HEK293 (cell line): ENCODE results near the gene ELL.

Experiments
- CTCF ChIP-seq: fragments of 450-650 bp; formaldehyde crosslinking; IDR thresholded peaks from 2 replicates; pipeline ENCODE4 v1.5.1; 2016; ENCODE audit warnings: missing biosample characterization, missing genetic modification characterization
- YY1 ChIP-seq: fragments of 450-650 bp; formaldehyde crosslinking; IDR thresholded peaks from 2 replicates; pipeline ENCODE4 v1.5.1; 2018; ENCODE audit warnings: missing biosample characterization, missing genetic modification characterization
- ZNF776 ChIP-seq: fragments of 450-650 bp; formaldehyde crosslinking; IDR thresholded peaks from 2 replicates; pipeline ENCODE4 v1.5.0; 2017; ENCODE audit warnings: missing biosample characterization, missing genetic modification characterization, borderline replicate concordance
- TF ChIP-seq, protein P1 (sequence below): fragments of 450-650 bp; IDR thresholded peaks from 2 replicates; pipeline ENCODE4 v1.5.1; 2018; ENCODE audit warnings: missing biosample characterization, missing genetic modification characterization
- TF ChIP-seq, protein P2 (sequence below): fragments of 450-650 bp; formaldehyde crosslinking; IDR thresholded peaks from 2 replicates; pipeline ENCODE4 v1.5.1; 2016; ENCODE audit warnings: missing biosample characterization, missing genetic modification characterization

DNA sequence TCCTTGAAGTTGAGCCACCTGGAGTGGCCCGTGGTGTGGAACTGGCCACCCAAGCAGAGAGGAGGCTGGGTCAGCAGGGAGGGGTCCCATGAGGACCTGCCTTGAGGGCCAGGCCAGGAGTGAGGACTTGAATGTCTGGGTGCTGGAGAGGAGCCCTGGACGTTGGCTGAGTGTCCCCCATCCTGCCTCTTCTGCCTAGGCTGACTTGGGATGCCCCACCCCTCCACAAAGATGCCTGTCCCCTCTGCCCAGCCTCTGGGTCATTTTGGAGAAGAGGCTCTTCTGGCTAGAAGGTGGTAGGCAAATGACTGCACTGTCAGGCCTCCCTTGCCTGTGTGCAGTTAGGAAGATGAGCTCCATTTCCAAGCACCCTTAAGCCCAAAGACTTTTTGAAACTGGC is 100.9 kb downstream of the ELL start:
- TF ChIP-seq CTCF (tag by site-specific recombination) (no peak), YY1 (tag by site-specific recombination) (no peak), ZNF776 (tag by site-specific recombination) (no peak)
- TF ChIP-seq, protein P1, sequence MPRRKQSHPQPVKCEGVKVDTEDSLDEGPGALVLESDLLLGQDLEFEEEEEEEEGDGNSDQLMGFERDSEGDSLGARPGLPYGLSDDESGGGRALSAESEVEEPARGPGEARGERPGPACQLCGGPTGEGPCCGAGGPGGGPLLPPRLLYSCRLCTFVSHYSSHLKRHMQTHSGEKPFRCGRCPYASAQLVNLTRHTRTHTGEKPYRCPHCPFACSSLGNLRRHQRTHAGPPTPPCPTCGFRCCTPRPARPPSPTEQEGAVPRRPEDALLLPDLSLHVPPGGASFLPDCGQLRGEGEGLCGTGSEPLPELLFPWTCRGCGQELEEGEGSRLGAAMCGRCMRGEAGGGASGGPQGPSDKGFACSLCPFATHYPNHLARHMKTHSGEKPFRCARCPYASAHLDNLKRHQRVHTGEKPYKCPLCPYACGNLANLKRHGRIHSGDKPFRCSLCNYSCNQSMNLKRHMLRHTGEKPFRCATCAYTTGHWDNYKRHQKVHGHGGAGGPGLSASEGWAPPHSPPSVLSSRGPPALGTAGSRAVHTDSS (tag by site-specific recombination): no peak
- TF ChIP-seq, protein P2, sequence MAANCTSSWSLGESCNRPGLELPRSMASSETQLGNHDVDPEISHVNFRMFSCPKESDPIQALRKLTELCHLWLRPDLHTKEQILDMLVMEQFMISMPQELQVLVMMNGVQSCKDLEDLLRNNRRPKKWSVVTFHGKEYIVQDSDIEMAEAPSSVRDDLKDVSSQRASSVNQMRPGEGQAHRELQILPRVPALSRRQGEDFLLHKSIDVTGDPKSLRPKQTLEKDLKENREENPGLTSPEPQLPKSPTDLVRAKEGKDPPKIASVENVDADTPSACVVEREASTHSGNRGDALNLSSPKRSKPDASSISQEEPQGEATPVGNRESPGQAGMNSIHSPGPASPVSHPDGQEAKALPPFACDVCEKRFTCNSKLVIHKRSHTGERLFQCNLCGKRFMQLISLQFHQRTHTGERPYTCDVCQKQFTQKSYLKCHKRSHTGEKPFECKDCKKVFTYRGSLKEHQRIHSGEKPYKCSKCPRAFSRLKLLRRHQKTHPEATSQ (tag by site-specific recombination): no peak
